Measurements from ENCODE around the gene FCHSD2. TPM values are rescaled to one million over a fixed set of nuclear protein-coding genes. Genes with fewer than 3 reads are reported as not detected.

Gene FCHSD2
- total and polyA plus RNA-seq, 10 donors = 30.2 to 129 (median 69.7) TPM

DNA sequence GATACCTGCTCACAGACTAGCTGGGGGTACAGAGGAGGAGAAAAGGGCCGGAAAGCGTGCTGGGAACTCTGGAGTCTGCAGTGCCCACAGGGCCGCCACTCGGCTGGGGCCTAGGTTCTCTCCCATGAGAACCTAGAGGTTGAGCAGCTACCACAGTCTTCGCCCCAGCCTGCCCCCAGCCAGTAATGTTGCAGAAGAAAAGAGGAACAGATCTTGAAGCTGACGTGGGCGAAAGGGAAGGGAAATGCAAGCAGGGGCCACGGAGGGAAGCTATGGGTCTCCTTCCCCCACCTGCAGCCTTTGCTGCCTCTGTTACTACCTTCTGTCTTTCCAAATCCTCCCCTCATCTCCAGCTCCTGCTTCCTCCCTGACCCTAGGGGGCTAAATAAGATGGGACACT, 47.2 kb upstream of the FCHSD2 start:
- WGBS, 5 donors = 33 to 55% (median 38%) methylated on average over 8 of the region's 8 CpGs
- Histone ChIP-seq H3K27ac (peak overlapping the region in 7 of 8 donors; percentile 68 to 89 (median 80)), H3K4me3 (peak overlapping the region in 1 of 8 donors; percentile 37), H3K4me1 (peaks cover 11 to 83% (median 43%) of the 10 kb centered on the region in 6 donors), H3K9me3 (no peaks in the 10 kb centered on the region), H3K36me3 (no peaks in the 10 kb centered on the region), H3K27me3 (replicated peaks in 1 of 7) (no peaks in the 10 kb centered on the region)
- intact Hi-C loops (cut with DNase I; ENCODE audit: low total_unique reads) = loop anchor here (5.0 kb wide), 1 partner anchor 53 kb away; no protein-coding TSS in a partner anchor
- peak; percentile 92 for DNase-seq
- peak; percentile 42 to 71 (median 67) for TF ChIP-seq POLR2AphosphoS5 (IDR thresholded peaks at IDR 0.05)
- no peak for TF ChIP-seq POLR2A (IDR thresholded peaks at IDR 0.05)

DNA sequence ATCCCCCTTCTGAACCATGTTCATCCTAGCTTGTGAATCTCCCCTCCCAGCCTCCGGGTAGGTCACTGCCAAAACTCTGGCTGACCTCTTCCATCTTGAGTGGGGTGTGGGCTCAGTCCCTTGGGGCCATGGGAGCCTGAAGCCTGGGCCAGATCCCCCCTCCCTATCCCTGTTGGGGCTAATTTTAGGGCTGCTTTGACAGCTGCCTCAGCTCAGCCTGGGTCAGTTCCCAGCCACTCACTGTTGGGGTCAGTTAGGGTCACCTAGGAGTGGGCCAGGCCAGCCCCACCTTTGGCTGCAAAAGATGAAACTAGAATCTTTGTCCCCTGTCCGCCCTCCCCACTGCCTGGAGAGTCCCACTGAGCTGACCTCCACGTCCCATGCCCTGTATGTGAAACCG, 46.2 kb upstream of the FCHSD2 start:
- intact Hi-C loops (cut with DNase I; ENCODE audit: low total_unique reads) = loop anchor here (5.0 kb wide), 1 partner anchor 54 kb away; no protein-coding TSS in a partner anchor
- Histone ChIP-seq H3K27ac (peak overlapping the region in 5 of 8 donors; percentile 77 to 89 (median 80)), H3K9me3 (no peaks in the 10 kb centered on the region), H3K27me3 (replicated peaks in 1 of 7) (no peaks in the 10 kb centered on the region), H3K36me3 (no peaks in the 10 kb centered on the region), H3K4me1 (peaks cover 11 to 87% (median 43%) of the 10 kb centered on the region in 6 donors), H3K4me3 (no peak overlapping the region)
- no peak for TF ChIP-seq POLR2AphosphoS5 (IDR thresholded peaks at IDR 0.05)
- TF ChIP-seq POLR2A (IDR thresholded peaks at IDR 0.05) = no peak
- TF ChIP-seq, protein P1, sequence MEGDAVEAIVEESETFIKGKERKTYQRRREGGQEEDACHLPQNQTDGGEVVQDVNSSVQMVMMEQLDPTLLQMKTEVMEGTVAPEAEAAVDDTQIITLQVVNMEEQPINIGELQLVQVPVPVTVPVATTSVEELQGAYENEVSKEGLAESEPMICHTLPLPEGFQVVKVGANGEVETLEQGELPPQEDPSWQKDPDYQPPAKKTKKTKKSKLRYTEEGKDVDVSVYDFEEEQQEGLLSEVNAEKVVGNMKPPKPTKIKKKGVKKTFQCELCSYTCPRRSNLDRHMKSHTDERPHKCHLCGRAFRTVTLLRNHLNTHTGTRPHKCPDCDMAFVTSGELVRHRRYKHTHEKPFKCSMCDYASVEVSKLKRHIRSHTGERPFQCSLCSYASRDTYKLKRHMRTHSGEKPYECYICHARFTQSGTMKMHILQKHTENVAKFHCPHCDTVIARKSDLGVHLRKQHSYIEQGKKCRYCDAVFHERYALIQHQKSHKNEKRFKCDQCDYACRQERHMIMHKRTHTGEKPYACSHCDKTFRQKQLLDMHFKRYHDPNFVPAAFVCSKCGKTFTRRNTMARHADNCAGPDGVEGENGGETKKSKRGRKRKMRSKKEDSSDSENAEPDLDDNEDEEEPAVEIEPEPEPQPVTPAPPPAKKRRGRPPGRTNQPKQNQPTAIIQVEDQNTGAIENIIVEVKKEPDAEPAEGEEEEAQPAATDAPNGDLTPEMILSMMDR (IDR thresholded peaks at IDR 0.05 in 8 of 11, conservative IDR thresholded peaks at IDR 0.05 in 3 of 11) = no peak
- 80 to 96% (median 83%) methylated on average over 3 to 4 of the region's 4 CpGs for WGBS, 5 donors
- DNase-seq = no peak

GRCh38 chr11:73187854-73188253, 45.7 kb upstream of the FCHSD2 start:
- intact Hi-C loops (cut with DNase I; ENCODE audit: low total_unique reads) = loop anchor here (5.0 kb wide), 1 partner anchor 54 kb away; no protein-coding TSS in a partner anchor
- Histone ChIP-seq H3K4me3 (no peak overlapping the region), H3K36me3 (no peaks in the 10 kb centered on the region), H3K27me3 (replicated peaks in 1 of 7) (no peaks in the 10 kb centered on the region), H3K27ac (peak overlapping the region in 3 of 8 donors; percentile 80 to 89 (median 85)), H3K4me1 (peaks cover 14 to 86% (median 45%) of the 10 kb centered on the region in 6 donors), H3K9me3 (no peaks in the 10 kb centered on the region)
- TF ChIP-seq POLR2A (IDR thresholded peaks at IDR 0.05) = no peak
- TF ChIP-seq, protein P1 (IDR thresholded peaks at IDR 0.05 in 8 of 11, conservative IDR thresholded peaks at IDR 0.05 in 3 of 11) = no peak
- DNase-seq = no peak
- WGBS, 5 donors = 69 to 100% (median 97%) methylated on average over 1 of the region's 1 CpG

DNA sequence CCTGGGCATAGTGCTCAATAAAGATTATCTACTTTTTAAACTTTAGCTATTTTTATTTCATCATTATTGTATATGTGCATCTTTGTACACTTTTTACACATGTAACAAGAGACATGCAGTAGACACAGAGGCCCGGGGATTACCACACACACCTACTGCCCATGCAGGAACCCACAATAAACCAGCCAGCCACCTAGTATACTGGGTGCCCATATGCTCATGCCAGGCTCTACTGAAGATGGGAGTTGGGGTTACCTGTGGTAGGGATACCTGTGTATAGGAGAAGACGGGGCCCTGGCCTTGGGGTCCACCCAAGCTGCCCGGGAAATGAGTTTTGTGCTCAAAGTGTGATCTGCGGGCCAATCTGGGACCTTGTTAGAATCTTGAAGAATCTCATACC, 44.8 kb upstream of the FCHSD2 start:
- intact Hi-C loops (cut with DNase I; ENCODE audit: low total_unique reads) = loop anchor here (5.0 kb wide), 1 partner anchor 55 kb away; no protein-coding TSS in a partner anchor

More for the DNA sequence above, 44.8 kb upstream of the FCHSD2 start:
- WGBS, 5 donors = 42 to 70% (median 61%) methylated on average over 4 of the region's 4 CpGs
- peaks cover 14 to 86% (median 45%) of the 10 kb centered on the region in 6 donors for H3K4me1 ChIP-seq
- no peaks in the 10 kb centered on the region for H3K9me3 ChIP-seq
- TF ChIP-seq POLR2AphosphoS5 (IDR thresholded peaks at IDR 0.05) = no peak
- no peak for TF ChIP-seq POLR2A (IDR thresholded peaks at IDR 0.05)
- TF ChIP-seq, protein P1 (IDR thresholded peaks at IDR 0.05 in 8 of 11, conservative IDR thresholded peaks at IDR 0.05 in 3 of 11) = no peak
- no peaks in the 10 kb centered on the region for H3K27me3 ChIP-seq (replicated peaks in 1 of 7)
- DNase-seq = no peak
- no peaks in the 10 kb centered on the region for H3K36me3 ChIP-seq
- H3K27ac ChIP-seq = peak overlapping the region in 3 of 8 donors; percentile 54 to 70 (median 69)
- no peak overlapping the region for H3K4me3 ChIP-seq
